ENCODE measurements around the gene DNAH6. TPM values are rescaled to one million over a fixed set of nuclear protein-coding genes. Genes with fewer than 3 reads are reported as not detected.

Gene DNAH6
- polyA plus RNA-seq, 3 donors = 0.04 TPM; not detected in 2

DNA sequence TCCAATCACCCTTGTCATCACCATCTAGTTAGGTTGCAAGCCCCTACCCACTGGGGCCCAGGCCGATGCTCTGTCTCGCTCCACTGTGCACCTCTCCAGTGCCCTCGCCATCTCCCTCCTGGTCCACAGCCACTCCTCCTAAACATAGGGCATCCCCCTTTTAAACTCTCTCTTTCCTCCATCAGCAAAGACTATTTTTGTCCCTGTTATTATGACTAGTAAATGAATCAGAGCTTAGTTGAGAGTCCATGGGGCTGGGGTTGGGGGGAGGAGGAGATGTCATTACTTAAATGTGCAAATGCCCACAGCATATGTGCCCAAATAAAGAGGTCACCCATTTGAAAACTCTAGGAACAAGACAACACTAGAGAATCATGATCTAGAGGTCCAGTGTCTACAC, 197.1 kb downstream of the DNAH6 start:
- 100% methylated on average over 2 of the region's 3 CpGs for WGBS (ENCODE audit: insufficient coverage)
- intact Hi-C loops (cut with micrococcal nuclease) = no loop called here
- Mint-ChIP-seq H3K27ac (no peak overlapping the region), H3K27me3 (ENCODE audit: low read depth in 3 of 3) (peaks cover 1 to 3% (median 2%) of the 10 kb centered on the region in 3 donors), H3K9me3 (peaks cover 0 to 3% (median 2%) of the 10 kb centered on the region in 7 donors), H3K4me3 (no peak overlapping the region), H3K36me3 (no peaks in the 10 kb centered on the region), H3K4me1 (no peaks in the 10 kb centered on the region)
- Histone ChIP-seq H3K9me3 (replicated peaks in 1 of 2; ENCODE audit: control insufficient read depth in 1 of 2, insufficient read depth in 1 of 2, low read length in 2 of 2) (no peaks in the 10 kb centered on the region), H3K4me2 (replicated peaks; ENCODE audit: extremely low read depth, low read length, poor library complexity, severe bottlenecking) (no peak overlapping the region), H3K27me3 (ENCODE audit: control insufficient read depth in 2 of 2, insufficient read depth in 2 of 2, low read length in 2 of 2) (no peaks in the 10 kb centered on the region), H3K36me3 (replicated peaks in 1 of 2; ENCODE audit: control insufficient read depth in 1 of 2, insufficient read depth in 2 of 2, low read length in 2 of 2) (no peaks in the 10 kb centered on the region), H2AFZ (ENCODE audit: insufficient read depth, low read depth, low read length, poor library complexity, severe bottlenecking) (no peak overlapping the region), H3K4me1 (ENCODE audit: control insufficient read depth in 1 of 2, insufficient read depth in 2 of 2, low read length in 2 of 2) (no peaks in the 10 kb centered on the region), H3K9ac (ENCODE audit: insufficient read depth, low read length, poor library complexity, severe bottlenecking) (no peak overlapping the region), H3K4me3 (replicated peaks in 1 of 3; ENCODE audit: low read depth in 2 of 3, low read length in 3 of 3) (no peak overlapping the region), H4K20me1 (ENCODE audit: insufficient read depth, low read length) (no peaks in the 10 kb centered on the region), H3K27ac (ENCODE audit: low read depth in 1 of 2, low read length in 2 of 2) (no peak overlapping the region), H3K79me2 (ENCODE audit: insufficient read depth, low read length) (no peaks in the 10 kb centered on the region)
- DNase-seq = no peak
- TF ChIP-seq, protein P1, sequence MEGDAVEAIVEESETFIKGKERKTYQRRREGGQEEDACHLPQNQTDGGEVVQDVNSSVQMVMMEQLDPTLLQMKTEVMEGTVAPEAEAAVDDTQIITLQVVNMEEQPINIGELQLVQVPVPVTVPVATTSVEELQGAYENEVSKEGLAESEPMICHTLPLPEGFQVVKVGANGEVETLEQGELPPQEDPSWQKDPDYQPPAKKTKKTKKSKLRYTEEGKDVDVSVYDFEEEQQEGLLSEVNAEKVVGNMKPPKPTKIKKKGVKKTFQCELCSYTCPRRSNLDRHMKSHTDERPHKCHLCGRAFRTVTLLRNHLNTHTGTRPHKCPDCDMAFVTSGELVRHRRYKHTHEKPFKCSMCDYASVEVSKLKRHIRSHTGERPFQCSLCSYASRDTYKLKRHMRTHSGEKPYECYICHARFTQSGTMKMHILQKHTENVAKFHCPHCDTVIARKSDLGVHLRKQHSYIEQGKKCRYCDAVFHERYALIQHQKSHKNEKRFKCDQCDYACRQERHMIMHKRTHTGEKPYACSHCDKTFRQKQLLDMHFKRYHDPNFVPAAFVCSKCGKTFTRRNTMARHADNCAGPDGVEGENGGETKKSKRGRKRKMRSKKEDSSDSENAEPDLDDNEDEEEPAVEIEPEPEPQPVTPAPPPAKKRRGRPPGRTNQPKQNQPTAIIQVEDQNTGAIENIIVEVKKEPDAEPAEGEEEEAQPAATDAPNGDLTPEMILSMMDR (IDR thresholded peaks at IDR 0.05) = no peak

DNA sequence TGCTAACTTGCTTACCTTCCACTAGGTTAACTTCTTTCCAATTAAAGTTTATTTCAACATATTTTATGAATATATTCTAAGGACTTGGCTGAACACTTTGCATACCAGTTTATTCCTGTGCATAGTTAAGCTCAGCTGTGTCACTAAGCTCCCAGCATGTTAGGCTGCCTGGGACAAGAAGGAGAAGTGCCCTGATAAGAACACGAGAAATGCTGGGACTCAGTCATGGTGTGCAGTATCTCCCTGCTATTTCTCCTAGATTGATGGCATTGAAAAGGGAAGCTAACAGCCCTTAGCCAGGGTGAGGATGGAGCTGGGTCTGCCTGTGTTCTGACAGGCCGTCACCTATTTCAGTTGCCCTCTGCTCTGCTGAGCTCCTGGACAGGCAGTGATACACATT, 200.3 kb downstream of the DNAH6 start:
- H3K9ac ChIP-seq (ENCODE audit: insufficient read depth, low read length, poor library complexity, severe bottlenecking) = no peak overlapping the region
- Mint-ChIP-seq H3K9me3 (peaks cover 0 to 3% (median 2%) of the 10 kb centered on the region in 7 donors), H3K4me3 (no peak overlapping the region), H3K36me3 (no peaks in the 10 kb centered on the region), H3K27me3 (ENCODE audit: low read depth in 3 of 3) (peaks cover 3 to 5% (median 5%) of the 10 kb centered on the region in 3 donors), H3K27ac (no peak overlapping the region), H3K4me1 (no peaks in the 10 kb centered on the region)
- H4K20me1 ChIP-seq (ENCODE audit: insufficient read depth, low read length) = no peaks in the 10 kb centered on the region
- H3K27ac ChIP-seq (ENCODE audit: low read depth in 1 of 2, low read length in 2 of 2) = no peak overlapping the region
- intact Hi-C loops (cut with micrococcal nuclease) = no loop called here
- H3K4me3 ChIP-seq (replicated peaks in 1 of 3; ENCODE audit: low read depth in 2 of 3, low read length in 3 of 3) = no peak overlapping the region
- TF ChIP-seq, protein P1 (IDR thresholded peaks at IDR 0.05) = no peak
- no peaks in the 10 kb centered on the region for H3K4me1 ChIP-seq (ENCODE audit: control insufficient read depth in 1 of 2, insufficient read depth in 2 of 2, low read length in 2 of 2)
- no peaks in the 10 kb centered on the region for H3K9me3 ChIP-seq (replicated peaks in 1 of 2; ENCODE audit: control insufficient read depth in 1 of 2, insufficient read depth in 1 of 2, low read length in 2 of 2)
- DNase-seq = no peak
- H3K36me3 ChIP-seq (replicated peaks in 1 of 2; ENCODE audit: control insufficient read depth in 1 of 2, insufficient read depth in 2 of 2, low read length in 2 of 2) = no peaks in the 10 kb centered on the region
- H3K27me3 ChIP-seq (ENCODE audit: control insufficient read depth in 2 of 2, insufficient read depth in 2 of 2, low read length in 2 of 2) = no peaks in the 10 kb centered on the region
- H2AFZ ChIP-seq (ENCODE audit: insufficient read depth, low read depth, low read length, poor library complexity, severe bottlenecking) = no peak overlapping the region
- 14% methylated on average over 2 of the region's 2 CpGs for WGBS (ENCODE audit: insufficient coverage)
- no peaks in the 10 kb centered on the region for H3K79me2 ChIP-seq (ENCODE audit: insufficient read depth, low read length)
- no peak overlapping the region for H3K4me2 ChIP-seq (replicated peaks; ENCODE audit: extremely low read depth, low read length, poor library complexity, severe bottlenecking)
